ENCODE data around the gene KRT7.
"Not testable (repeated sequence)": the region's sequence is repeated elsewhere in the genome, so short reads cannot be mapped to it uniquely, and the experiment has no call there.

KRT7 gene

GRCh38 chr12:52229836-52230343, 3.2 kb upstream of the KRT7 start:
- in situ Hi-C loops (cut with MboI; ENCODE audit: low sequenced_read_pairs) = no loop called here

- in situ Hi-C loops (cut with MboI; ENCODE audit: low sequenced_read_pairs) = no loop called here
Observed at GRCh38 chr12:52230364-52231281, 2.4 kb upstream of the KRT7 start.

GRCh38 chr12:52231305-52232202, 1.5 kb upstream of the KRT7 start:
- in situ Hi-C loops (cut with MboI; ENCODE audit: low sequenced_read_pairs) = no loop called here

GRCh38 chr12:52232203-52232673, 805 bp upstream of the KRT7 start:
- in situ Hi-C loops (cut with MboI; ENCODE audit: low sequenced_read_pairs) = no loop called here

GRCh38 chr12:52233462-52234207, 592 bp downstream of the KRT7 start:
- in situ Hi-C loops (cut with MboI; ENCODE audit: low sequenced_read_pairs) = no loop called here

GRCh38 chr12:52234223-52234810, 1.3 kb downstream of the KRT7 start:
- in situ Hi-C loops (cut with MboI; ENCODE audit: low sequenced_read_pairs) = no loop called here

- in situ Hi-C loops (cut with MboI; ENCODE audit: low sequenced_read_pairs) = no loop called here
Observed at GRCh38 chr12:52235001-52235764, 2.1 kb downstream of the KRT7 start.

GRCh38 chr12:52235822-52236361, 2.8 kb downstream of the KRT7 start:
- in situ Hi-C loops (cut with MboI; ENCODE audit: low sequenced_read_pairs) = no loop called here

GRCh38 chr12:52236386-52237050, 3.5 kb downstream of the KRT7 start:
- in situ Hi-C loops (cut with MboI; ENCODE audit: low sequenced_read_pairs) = no loop called here

GRCh38 chr12:52238207-52238840, 5.3 kb downstream of the KRT7 start:
- in situ Hi-C loops (cut with MboI; ENCODE audit: low sequenced_read_pairs) = no loop called here

- in situ Hi-C loops (cut with MboI; ENCODE audit: low sequenced_read_pairs) = no loop called here
Observed at GRCh38 chr12:52238916-52239646, 6.0 kb downstream of the KRT7 start.

GRCh38 chr12:52239767-52240166, 6.7 kb downstream of the KRT7 start:
- in situ Hi-C loops (cut with MboI; ENCODE audit: low sequenced_read_pairs) = no loop called here

GRCh38 chr12:52240247-52240646, 7.2 kb downstream of the KRT7 start:
- in situ Hi-C loops (cut with MboI; ENCODE audit: low sequenced_read_pairs) = not testable (repeated sequence)

- in situ Hi-C loops (cut with MboI; ENCODE audit: low sequenced_read_pairs) = no loop called here
Observed at GRCh38 chr12:52241205-52241842, 8.3 kb downstream of the KRT7 start.

GRCh38 chr12:52242442-52243258, 9.6 kb downstream of the KRT7 start:
- in situ Hi-C loops (cut with MboI; ENCODE audit: low sequenced_read_pairs) = no loop called here

GRCh38 chr12:52243259-52243855, 10.3 kb downstream of the KRT7 start:
- in situ Hi-C loops (cut with MboI; ENCODE audit: low sequenced_read_pairs) = no loop called here
